HL-60 (cell line): ENCODE data around the gene LRRC61.

ENCODE experiments used
- CTCF ChIP-seq: IDR thresholded peaks from one replicate; pipeline ENCODE4 v1.5.1; 2011; ENCODE audit warnings: low read length, control low read depth, inconsistent platforms; ENCODE audit not compliant: insufficient read depth
- GABPA ChIP-seq: IDR thresholded peaks from 2 replicates; pipeline ENCODE4 v1.6.1; 2012; ENCODE audit warnings: low read depth
- POLR2AphosphoS5 ChIP-seq: IDR thresholded peaks from 2 replicates; pipeline ENCODE4 v1.6.1; 2012; ENCODE audit warnings: low read depth
- REST ChIP-seq: IDR thresholded peaks from 2 replicates; pipeline ENCODE4 v1.6.1; 2012; ENCODE audit warnings: low read depth; ENCODE audit not compliant: insufficient replicate concordance

- no peak for TF ChIP-seq CTCF
- TF ChIP-seq POLR2AphosphoS5, result no peak
- TF ChIP-seq REST, result no peak
- no peak for TF ChIP-seq GABPA
Measured at GRCh38 chr7:150339409-150339809, 16.3 kb downstream of the LRRC61 start.
